Endothelial cell of umbilical vein (primary cell): ENCODE measurements around the gene GRM7. TPM values are rescaled to one million over a fixed set of nuclear protein-coding genes. Genes with fewer than 3 reads are reported as not detected.

ENCODE experiments used
- BruUV-seq: library from RNA; stranded (reverse); fragments of 400-500 nt; replicated peaks from 2 replicates; lab custom pipeline; 2021; lab: Mats Ljungman, UMichigan
- CTCF ChIA-PET: fragments of 300-600, 350-600 bp; sonication (Branson Sonifier 250); formaldehyde crosslinking; loops from one replicate; lab custom pipeline; 2021; ENCODE audit warnings: antibody characterized with exemption, inconsistent platforms; lab: Charles Lee
- POLR2A ChIA-PET: fragments of 300-600, 350-600 bp; sonication (Branson Sonifier 250); formaldehyde crosslinking; loops from one replicate; lab custom pipeline; 2021; ENCODE audit warnings: antibody characterized with exemption, inconsistent platforms; lab: Charles Lee
- DNase-seq: peaks from one replicate; pipeline ENCODE4 v3.0.0-alpha.2; 2011; ENCODE audit warnings: low read depth, low spot score
- FAIRE-seq: peaks from 2 replicates; lab custom pipeline; 2011; peaks lifted over from hg19 to GRCh38; lab: Jason Lieb, UNC
- H2AFZ ChIP-seq: 2 replicates; pipeline ENCODE4 v1.6.0; 2012; ENCODE audit warnings: low read depth, low read length, control low read depth, inconsistent platforms
- H3K27ac ChIP-seq: 2 replicates; pipeline ENCODE4 v1.5.1; 2011; ENCODE audit warnings: low read depth, mild to moderate bottlenecking, control low read depth, low read length, moderate library complexity; ENCODE audit not compliant: insufficient read depth
- H3K27me3 ChIP-seq, 2 experiments: 2 replicates each; pipeline versions ENCODE4 v1.6.0 to v1.6.1; 2011; ENCODE audit warnings: low read length in 2 of 2, mixed read lengths in 1 of 2; ENCODE audit not compliant: control insufficient read depth in 2 of 2, insufficient read depth in 2 of 2
- H3K36me3 ChIP-seq, 2 experiments: 2 replicates in 1 of 2; 3 replicates in 1 of 2; pipeline ENCODE4 v1.5.1; 2011; ENCODE audit warnings: low read length in 2 of 2, mild to moderate bottlenecking in 1 of 2, moderate library complexity in 1 of 2; ENCODE audit not compliant: control insufficient read depth in 2 of 2, insufficient read depth in 2 of 2; ENCODE audit errors: extremely low read depth in 1 of 2
- H3K4me1 ChIP-seq: 3 replicates; pipeline ENCODE4 v1.5.1; 2011; ENCODE audit warnings: mild to moderate bottlenecking, low read length; ENCODE audit not compliant: control insufficient read depth, insufficient read depth; ENCODE audit errors: extremely low read depth
- H3K4me2 ChIP-seq: 2 replicates; pipeline ENCODE4 v1.6.1; 2011; ENCODE audit warnings: low read length, control low read depth, mixed read lengths; ENCODE audit not compliant: insufficient read depth
- H3K4me3 ChIP-seq, 3 experiments: fragments of 200-600 bp in 1 of 3; sonication (generic), shearing (Covaris generic) in 1 of 3; replicated peaks in 1 of 3; 2 replicates each; pipeline ENCODE4 v1.5.1; 2011 to 2016; ENCODE audit warnings: control low read depth in 3 of 3, low read length in 3 of 3, mild to moderate bottlenecking in 2 of 3, inconsistent platforms in 1 of 3, low read depth in 1 of 3, moderate library complexity in 1 of 3; ENCODE audit not compliant: insufficient read depth in 1 of 3
- H3K79me2 ChIP-seq: 2 replicates; pipeline ENCODE4 v1.6.0; 2012; ENCODE audit warnings: low read length, inconsistent platforms; ENCODE audit not compliant: control insufficient read depth, insufficient read depth
- H3K9ac ChIP-seq: replicated peaks from 2 replicates; pipeline ENCODE3; 2011; ENCODE audit warnings: low read length, control low read depth; ENCODE audit not compliant: insufficient read depth; ENCODE audit errors: extremely low read depth
- H3K9me1 ChIP-seq: replicated peaks from 3 replicates; pipeline ENCODE4 v1.6.0; 2011; ENCODE audit warnings: mild to moderate bottlenecking, low read length; ENCODE audit not compliant: control insufficient read depth, insufficient read depth; ENCODE audit errors: extremely low read depth
- H3K9me3 ChIP-seq: replicated peaks from 2 replicates; pipeline ENCODE4 v1.5.1; 2012; ENCODE audit warnings: low read length, inconsistent platforms; ENCODE audit not compliant: control insufficient read depth, insufficient read depth
- H4K20me1 ChIP-seq: replicated peaks from 2 replicates; pipeline ENCODE3; 2011; ENCODE audit warnings: mild to moderate bottlenecking, low read length; ENCODE audit not compliant: control insufficient read depth, insufficient read depth; ENCODE audit errors: extremely low read depth
- EZH2 ChIP-seq: IDR thresholded peaks from 2 replicates; pipeline ENCODE4 v1.6.1; 2012; ENCODE audit warnings: borderline replicate concordance, low read depth, mild to moderate bottlenecking, moderate library complexity, low read length, inconsistent platforms; ENCODE audit not compliant: severe bottlenecking
- FOS ChIP-seq: IDR thresholded peaks from 2 replicates; pipeline ENCODE4 v1.6.1; 2011; ENCODE audit warnings: mild to moderate bottlenecking, low read length, moderate library complexity, borderline replicate concordance; ENCODE audit not compliant: insufficient read depth
- JUN ChIP-seq: IDR thresholded peaks from 2 replicates; pipeline ENCODE4 v1.6.1; 2011; ENCODE audit warnings: borderline replicate concordance, low read depth; ENCODE audit not compliant: insufficient read length, insufficient read depth
- MYC ChIP-seq: IDR thresholded peaks from one replicate; pipeline ENCODE4 v1.6.1; 2011; ENCODE audit warnings: mild to moderate bottlenecking, low read depth, low read length
- POLR2A ChIP-seq: IDR thresholded peaks from 2 replicates; pipeline ENCODE4 v1.6.1; 2012; ENCODE audit warnings: low read depth, mild to moderate bottlenecking, control low read depth, low read length
- dilution Hi-C: fragments of 300-500 bp; cut with MboI; formaldehyde crosslinking; loops from one replicate; pipeline ENCODE4 v1.15.0; 2019; ENCODE audit warnings: low sequenced_read_pairs; ENCODE audit not compliant: extremely low pct_ligation_motif_present
- intact Hi-C: fragments of 100-400 bp; cut with micrococcal nuclease; formaldehyde crosslinking; loops from one replicate; pipeline ENCODE4 v1.10.0; 2022
- polyA plus RNA-seq, 4 experiments: library from polyadenylated mRNA; depleted of rRNA in 3 of 4; stranded (reverse) in 3 of 4; unstranded in 1 of 4; fragments of >200 nt; gene quantifications; 2 replicates each; pipeline versions ENCODE4 v1.2.1 to v1.2.3, GENCODE V29; 2011 to 2012; ENCODE audit warnings: missing spikeins in 1 of 4
- total RNA-seq: library from RNA; stranded (reverse); gene quantifications from 2 replicates; pipeline ENCODE4 v1.2.3, GENCODE V29; 2021
- TF ChIP-seq, protein P1 (sequence below), 2 donors: IDR thresholded peaks; 1 replicate in 1 of 2; 2 replicates in 1 of 2; pipeline ENCODE4 v1.5.1; 2011; ENCODE audit warnings: low read length in 2 of 2, mild to moderate bottlenecking in 2 of 2, moderate library complexity in 2 of 2, control low read depth in 1 of 2, inconsistent platforms in 1 of 2, low read depth in 1 of 2; ENCODE audit not compliant: insufficient read depth in 1 of 2; ENCODE audit errors: extremely low read depth in 1 of 2
- TF ChIP-seq, protein P2 (sequence below): IDR thresholded peaks from 2 replicates; pipeline ENCODE4 v1.6.1; 2011; ENCODE audit not compliant: insufficient read depth, insufficient read length

The GRM7 gene
- total and polyA plus RNA-seq, 2 donors (not counting 3 experiments of a cell fraction or from before 2014, with no cell fraction given), result 0.12 TPM; not detected in 1

DNA sequence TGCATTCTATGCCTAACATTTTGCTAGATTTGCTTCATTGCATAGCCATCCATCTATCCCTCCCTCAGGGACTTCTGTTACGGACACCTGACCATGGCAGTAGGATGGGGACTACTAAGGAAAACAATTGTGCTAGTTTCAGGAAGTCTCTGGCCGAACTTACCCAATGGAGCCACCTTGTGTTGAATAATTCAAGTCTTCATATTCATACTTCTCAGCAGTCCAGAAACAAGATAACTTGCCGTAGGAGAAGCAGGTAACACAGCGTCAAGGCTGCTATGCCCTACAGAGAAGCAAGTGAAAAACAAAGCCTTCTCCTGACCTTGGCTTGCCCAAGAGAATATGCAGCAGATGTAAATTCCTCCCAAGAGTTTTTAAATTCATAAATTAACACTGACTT is 685.3 kb downstream of the GRM7 start:
- H3K27me3 ChIP-seq, result no peaks in the 10 kb centered on the region
- intact Hi-C loops (loop anchor here (1.0 to 10.0 kb wide), 7 partner anchors 41 to 565 kb away; no protein-coding TSS in a partner anchor), dilution Hi-C loops (no loop called here)
- no peaks in the 10 kb centered on the region for H3K36me3 ChIP-seq
- DNase-seq, result peak; percentile 79
- no TSS peak for BruUV-seq
- ChIA-PET CTCF (interaction anchor here (1.1 kb wide), 1 partner anchor 693 kb away, joined by 4 read pairs; no protein-coding TSS in a partner anchor), POLR2A (no interaction called here)
- no peaks in the 10 kb centered on the region for H4K20me1 ChIP-seq
- TF ChIP-seq, protein P1, sequence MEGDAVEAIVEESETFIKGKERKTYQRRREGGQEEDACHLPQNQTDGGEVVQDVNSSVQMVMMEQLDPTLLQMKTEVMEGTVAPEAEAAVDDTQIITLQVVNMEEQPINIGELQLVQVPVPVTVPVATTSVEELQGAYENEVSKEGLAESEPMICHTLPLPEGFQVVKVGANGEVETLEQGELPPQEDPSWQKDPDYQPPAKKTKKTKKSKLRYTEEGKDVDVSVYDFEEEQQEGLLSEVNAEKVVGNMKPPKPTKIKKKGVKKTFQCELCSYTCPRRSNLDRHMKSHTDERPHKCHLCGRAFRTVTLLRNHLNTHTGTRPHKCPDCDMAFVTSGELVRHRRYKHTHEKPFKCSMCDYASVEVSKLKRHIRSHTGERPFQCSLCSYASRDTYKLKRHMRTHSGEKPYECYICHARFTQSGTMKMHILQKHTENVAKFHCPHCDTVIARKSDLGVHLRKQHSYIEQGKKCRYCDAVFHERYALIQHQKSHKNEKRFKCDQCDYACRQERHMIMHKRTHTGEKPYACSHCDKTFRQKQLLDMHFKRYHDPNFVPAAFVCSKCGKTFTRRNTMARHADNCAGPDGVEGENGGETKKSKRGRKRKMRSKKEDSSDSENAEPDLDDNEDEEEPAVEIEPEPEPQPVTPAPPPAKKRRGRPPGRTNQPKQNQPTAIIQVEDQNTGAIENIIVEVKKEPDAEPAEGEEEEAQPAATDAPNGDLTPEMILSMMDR (IDR thresholded peaks at IDR 0.05; ENCODE audit: extremely low read depth in 1 of 2, insufficient read depth in 1 of 2, low read depth in 1 of 2, low read length in 2 of 2), result peak; percentile 6 to 13
- TF ChIP-seq JUN (no peak), POLR2A (no peak)
- H3K4me2 ChIP-seq, result no peak overlapping the region
- no peaks in the 10 kb centered on the region for H3K79me2 ChIP-seq
- H3K9me3 ChIP-seq, result no peaks in the 10 kb centered on the region
- no peak overlapping the region for H2AFZ ChIP-seq
- H3K9me1 ChIP-seq, result no peaks in the 10 kb centered on the region
- no peak overlapping the region for H3K27ac ChIP-seq
- no peak overlapping the region for H3K4me3 ChIP-seq
- no peaks in the 10 kb centered on the region for H3K4me1 ChIP-seq
- no peak for FAIRE-seq
- H3K9ac ChIP-seq, result no peak overlapping the region

DNA sequence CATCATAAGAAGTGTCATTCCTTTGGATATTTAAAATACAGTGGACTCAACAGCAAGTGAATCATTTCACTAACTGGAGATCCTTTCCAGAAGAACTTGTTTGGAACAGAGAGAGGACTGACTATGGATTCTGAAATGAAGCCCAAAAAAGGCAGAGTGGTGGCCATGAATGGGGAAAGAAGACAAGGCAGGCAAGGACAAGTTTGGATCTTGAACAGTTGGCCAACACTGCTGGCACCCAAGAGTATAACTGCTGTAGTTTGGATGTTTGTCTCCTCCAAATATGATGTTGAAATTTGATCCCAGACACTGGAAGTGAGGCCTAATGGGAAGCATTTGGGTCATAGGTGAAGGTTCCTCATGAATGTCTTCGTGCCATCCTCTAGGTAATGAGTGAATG is 686.9 kb downstream of the GRM7 start:
- intact Hi-C loops, result loop anchor here (5.0 to 10.0 kb wide), 4 partner anchors 166 to 553 kb away; no protein-coding TSS in a partner anchor

More for the DNA sequence above, 686.9 kb downstream of the GRM7 start:
- no TSS peak for BruUV-seq
- Histone ChIP-seq H3K9me3 (no peaks in the 10 kb centered on the region), H3K27ac (no peak overlapping the region), H3K9ac (no peak overlapping the region), H3K27me3 (no peaks in the 10 kb centered on the region), H3K79me2 (no peaks in the 10 kb centered on the region), H3K9me1 (no peaks in the 10 kb centered on the region), H3K4me2 (no peak overlapping the region), H3K4me3 (no peak overlapping the region), H2AFZ (no peak overlapping the region), H3K4me1 (no peaks in the 10 kb centered on the region), H3K36me3 (no peaks in the 10 kb centered on the region), H4K20me1 (no peaks in the 10 kb centered on the region)
- DNase-seq (no peak), FAIRE-seq (no peak)
- dilution Hi-C loops, result no loop called here
- no peak for TF ChIP-seq POLR2A
- TF ChIP-seq, protein P2, sequence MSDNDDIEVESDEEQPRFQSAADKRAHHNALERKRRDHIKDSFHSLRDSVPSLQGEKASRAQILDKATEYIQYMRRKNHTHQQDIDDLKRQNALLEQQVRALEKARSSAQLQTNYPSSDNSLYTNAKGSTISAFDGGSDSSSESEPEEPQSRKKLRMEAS, result no peak
- TF ChIP-seq, protein P1 (IDR thresholded peaks at IDR 0.05; ENCODE audit: extremely low read depth in 1 of 2, insufficient read depth in 1 of 2, low read depth in 1 of 2, low read length in 2 of 2), result no peak
- no peak for TF ChIP-seq EZH2
- TF ChIP-seq JUN, result no peak
- no peak for TF ChIP-seq MYC
- TF ChIP-seq FOS, result no peak
- POLR2A ChIA-PET, result no interaction called here
- CTCF ChIA-PET, result interaction anchor here (1.2 kb wide), 1 partner anchor 563 kb away, joined by 3 read pairs; no protein-coding TSS in a partner anchor
